SKM-1 treated with dmso at 0.1 percent for 144 hours (cell line): ENCODE data around the gene QSER1.
"Not testable (repeated sequence)": the region's sequence is repeated elsewhere in the genome, so short reads cannot be mapped to it uniquely, and the experiment has no call there.

ENCODE experiments used
- DNase-seq: peaks from one replicate; lab custom pipeline; 2025; ENCODE audit not compliant: unreplicated experiment; lab: John Stamatoyannopoulos, UW

The QSER1 gene

GRCh38 chr11:32932196-32932595 lies 39.6 kb downstream of the QSER1 start:
- no peak for DNase-seq

DNA sequence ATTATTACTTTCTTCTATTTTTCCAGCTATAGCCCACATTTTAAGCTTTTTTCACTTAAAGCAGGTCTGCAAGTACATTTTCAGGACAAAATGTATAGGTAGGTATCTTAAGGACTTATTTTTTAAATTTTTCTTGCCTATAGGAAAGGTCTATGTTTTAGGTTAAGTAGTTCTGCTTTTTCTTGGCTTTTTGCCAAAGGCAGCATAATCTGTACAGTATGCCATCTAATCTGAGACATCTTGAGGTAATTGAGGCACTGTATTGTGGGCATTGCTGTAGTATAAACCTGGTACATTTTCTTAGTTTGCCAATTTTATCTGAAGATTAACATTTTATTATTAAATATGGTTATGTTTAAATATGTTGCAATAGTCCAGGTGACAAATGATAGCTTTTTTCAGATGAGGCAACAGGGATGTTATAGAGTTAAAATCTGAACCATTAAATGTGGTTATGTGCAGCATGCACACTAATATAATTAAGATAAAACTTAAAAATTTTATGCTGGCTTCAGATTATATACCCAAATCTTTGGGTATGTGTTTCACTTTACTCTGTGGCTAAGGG lies 42.9 kb downstream of the QSER1 start:
- DNase-seq, result peak; percentile 42

- DNase-seq, result not testable (repeated sequence)
Observed at GRCh38 chr11:32936178-32936577, 43.6 kb downstream of the QSER1 start.

DNA sequence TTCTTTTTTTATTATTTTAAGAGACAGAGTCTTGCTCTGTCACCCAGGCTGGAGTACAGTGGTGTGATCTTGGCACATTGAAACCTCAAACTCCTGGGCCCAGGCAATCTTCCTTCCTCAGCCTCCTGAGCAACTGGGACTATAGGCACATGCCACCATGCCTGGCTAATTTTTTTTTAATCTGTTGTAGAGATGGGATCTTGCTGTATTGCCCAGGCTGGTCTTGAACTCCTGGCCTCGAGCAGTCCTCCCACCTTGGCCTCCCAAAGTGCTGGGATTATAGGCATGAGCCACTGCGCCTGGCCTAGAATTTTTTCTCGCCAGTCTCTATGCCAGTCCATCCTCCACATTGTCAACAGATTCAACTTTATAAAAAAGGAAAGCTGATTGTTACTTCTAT lies 44.7 kb downstream of the QSER1 start:
- DNase-seq, result not testable (repeated sequence)

- no peak for DNase-seq
Observed at GRCh38 chr11:32939046-32939445, 46.4 kb downstream of the QSER1 start.

- no peak for DNase-seq
Observed at GRCh38 chr11:32939866-32940265, 47.3 kb downstream of the QSER1 start.

GRCh38 chr11:32940865-32941264 lies 48.3 kb downstream of the QSER1 start:
- DNase-seq, result no peak

GRCh38 chr11:32947978-32948377 lies 55.4 kb downstream of the QSER1 start:
- DNase-seq, result no peak

GRCh38 chr11:32949739-32950138 lies 57.1 kb downstream of the QSER1 start:
- DNase-seq, result no peak

- DNase-seq, result no peak
Observed at GRCh38 chr11:32952421-32952820, 59.8 kb downstream of the QSER1 start.

GRCh38 chr11:32953700-32954099 lies 61.1 kb downstream of the QSER1 start:
- DNase-seq, result peak; percentile 3

DNA sequence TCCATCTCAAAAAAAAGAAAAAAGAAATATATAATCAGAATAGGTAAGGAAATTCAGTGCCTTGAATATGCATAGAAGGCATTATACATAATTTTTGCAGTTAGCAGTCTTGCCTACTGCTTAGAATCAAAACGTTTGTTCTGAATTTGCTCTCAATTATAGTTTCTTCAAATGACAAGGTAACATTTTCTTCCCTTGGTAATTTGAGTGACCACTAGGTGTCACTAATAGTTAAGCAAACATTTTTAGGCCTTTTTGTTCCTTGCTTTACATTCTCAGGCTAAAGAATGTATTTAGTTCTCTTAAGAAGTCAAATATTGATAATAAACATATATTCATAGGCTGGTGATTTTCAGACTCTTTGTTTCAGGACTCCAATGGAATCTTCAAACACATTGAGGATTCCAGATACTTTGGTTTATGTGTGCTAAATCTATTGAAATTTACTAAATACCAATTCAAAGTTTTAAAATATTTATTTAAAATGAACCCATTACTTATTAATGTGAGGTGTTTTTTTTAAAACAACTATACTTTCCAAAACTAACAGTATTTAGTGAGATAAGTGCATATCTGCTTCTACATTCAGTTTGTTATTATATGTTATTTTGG lies 68.0 kb downstream of the QSER1 start:
- DNase-seq, result peak; percentile 48

DNA sequence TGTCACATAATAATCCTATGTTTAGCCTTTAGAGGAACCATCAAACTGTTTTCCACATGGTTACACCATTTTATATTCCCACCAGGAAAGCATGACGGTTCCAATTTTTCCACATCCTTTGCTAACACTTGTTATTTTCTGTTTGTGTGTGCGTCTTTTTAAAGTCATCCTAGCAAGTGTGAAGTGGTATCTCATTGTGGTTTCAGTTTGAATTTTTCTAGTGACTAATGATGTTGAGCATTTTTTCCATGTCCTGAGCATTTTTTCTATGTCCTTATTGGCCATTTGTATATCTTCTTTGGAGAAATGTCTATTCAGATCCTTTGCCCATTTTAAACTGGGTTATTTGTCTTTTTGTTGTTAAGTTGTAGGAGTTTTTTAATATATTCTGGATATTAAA lies 69.4 kb downstream of the QSER1 start:
- DNase-seq, result no peak

- no peak for DNase-seq
Observed at GRCh38 chr11:32963721-32964120, 71.1 kb downstream of the QSER1 start.

DNA sequence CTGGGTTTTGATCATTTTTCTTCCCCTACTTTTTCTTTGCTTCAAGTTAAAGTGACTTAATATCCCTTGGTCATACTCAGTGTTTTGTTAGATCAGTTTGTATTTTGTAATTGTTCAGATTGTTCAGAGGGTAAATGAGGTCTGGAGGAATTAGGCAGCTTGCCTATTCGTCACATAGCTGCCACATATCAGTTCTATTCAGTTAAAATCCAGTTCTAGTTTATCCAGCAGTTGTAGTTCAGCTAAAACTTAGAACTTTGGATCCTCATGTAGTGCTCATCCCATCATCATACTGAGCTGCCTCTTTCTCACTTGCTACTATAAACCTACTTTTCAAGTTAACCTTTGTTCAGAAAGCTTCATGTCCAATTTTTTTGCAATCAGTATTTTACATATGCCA lies 75.9 kb downstream of the QSER1 start:
- DNase-seq, result no peak

DNA sequence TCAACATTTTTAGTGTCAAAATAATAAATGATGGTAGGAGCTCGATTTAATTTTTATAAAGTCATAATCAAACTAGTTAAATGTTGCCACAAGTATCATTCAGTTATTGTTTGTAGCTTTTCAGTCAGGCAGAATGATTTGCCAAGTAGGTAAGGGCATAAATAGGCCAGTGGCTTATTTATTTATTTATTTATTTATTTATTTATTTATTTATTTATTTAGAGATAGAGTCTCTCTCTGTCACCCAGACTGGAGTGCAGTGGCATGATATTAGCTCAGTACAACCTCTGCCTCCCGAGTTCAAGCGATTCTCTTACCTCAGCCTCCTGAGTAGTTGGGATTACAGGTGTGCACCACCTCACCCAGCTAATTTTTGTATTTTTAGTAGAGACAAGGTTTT lies 79.6 kb downstream of the QSER1 start:
- not testable (repeated sequence) for DNase-seq

DNA sequence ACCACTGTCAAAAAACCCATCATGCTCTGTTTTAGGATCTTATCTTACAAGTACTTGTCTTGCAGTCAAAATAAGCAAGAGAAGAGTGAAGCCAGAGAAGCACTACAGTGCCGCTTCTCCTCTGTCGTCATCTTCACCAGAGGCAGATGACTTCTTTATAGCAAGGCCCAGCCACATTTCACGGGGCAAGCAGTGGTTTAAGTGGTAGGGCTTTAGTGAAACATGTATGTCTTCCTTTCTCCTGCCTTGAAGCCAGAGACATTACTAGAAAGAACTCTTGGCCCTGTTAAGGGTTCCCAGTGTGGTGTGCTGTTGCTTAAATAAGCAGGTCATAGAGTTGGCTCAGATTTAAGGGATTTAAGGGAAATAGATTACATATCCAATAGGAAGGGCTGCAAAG lies 80.2 kb downstream of the QSER1 start:
- DNase-seq, result no peak

- DNase-seq, result no peak
Observed at GRCh38 chr11:32982626-32983025, 90.0 kb downstream of the QSER1 start.

GRCh38 chr11:32983506-32983905 lies 90.9 kb downstream of the QSER1 start:
- DNase-seq, result no peak

- no peak for DNase-seq
Observed at GRCh38 chr11:32985600-32985999, 93.0 kb downstream of the QSER1 start.

GRCh38 chr11:32987851-32988250 lies 95.2 kb downstream of the QSER1 start:
- DNase-seq, result no peak

DNA sequence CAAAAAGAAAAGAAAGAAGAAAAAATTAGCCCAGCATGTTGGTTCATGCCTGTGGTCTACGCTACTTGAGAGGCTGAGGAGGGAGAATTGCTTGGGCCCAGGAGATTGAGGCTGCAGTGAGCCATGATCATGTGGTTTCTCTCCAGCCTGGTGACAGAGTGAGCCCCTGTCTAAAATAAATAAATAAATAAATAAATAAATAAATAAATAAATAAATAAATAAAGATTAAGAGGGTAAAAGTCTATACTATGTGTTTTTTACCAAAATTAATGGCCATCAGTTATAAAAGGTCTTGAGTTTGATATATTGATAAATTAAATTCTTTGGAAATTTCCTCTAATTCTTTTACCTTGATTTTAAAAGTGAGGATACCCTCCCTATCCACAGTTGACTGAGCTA lies 97.9 kb downstream of the QSER1 start:
- DNase-seq, result no peak

- no peak for DNase-seq
Observed at GRCh38 chr11:32991427-32991826, 98.8 kb downstream of the QSER1 start.
